Hematopoietic multipotent progenitor cell treated with erythropoietin and hydrocortisone succinate and interleukin-3 and kit ligand, for 6 days (in vitro differentiated cells): Measurements from ENCODE around the gene ENTREP3.
A peak's percentile ranks its signal among the peaks of the same experiment; 100 is the strongest.
"Not testable (repeated sequence)": the region's sequence is repeated elsewhere in the genome, so short reads cannot be mapped to it uniquely, and the experiment has no call there.

Experiments used
- DNase-seq: peaks from one replicate; pipeline ENCODE4 v3.0.0-alpha.2; 2015

Gene ENTREP3, protein sequence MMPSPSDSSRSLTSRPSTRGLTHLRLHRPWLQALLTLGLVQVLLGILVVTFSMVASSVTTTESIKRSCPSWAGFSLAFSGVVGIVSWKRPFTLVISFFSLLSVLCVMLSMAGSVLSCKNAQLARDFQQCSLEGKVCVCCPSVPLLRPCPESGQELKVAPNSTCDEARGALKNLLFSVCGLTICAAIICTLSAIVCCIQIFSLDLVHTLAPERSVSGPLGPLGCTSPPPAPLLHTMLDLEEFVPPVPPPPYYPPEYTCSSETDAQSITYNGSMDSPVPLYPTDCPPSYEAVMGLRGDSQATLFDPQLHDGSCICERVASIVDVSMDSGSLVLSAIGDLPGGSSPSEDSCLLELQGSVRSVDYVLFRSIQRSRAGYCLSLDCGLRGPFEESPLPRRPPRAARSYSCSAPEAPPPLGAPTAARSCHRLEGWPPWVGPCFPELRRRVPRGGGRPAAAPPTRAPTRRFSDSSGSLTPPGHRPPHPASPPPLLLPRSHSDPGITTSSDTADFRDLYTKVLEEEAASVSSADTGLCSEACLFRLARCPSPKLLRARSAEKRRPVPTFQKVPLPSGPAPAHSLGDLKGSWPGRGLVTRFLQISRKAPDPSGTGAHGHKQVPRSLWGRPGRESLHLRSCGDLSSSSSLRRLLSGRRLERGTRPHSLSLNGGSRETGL

DNA sequence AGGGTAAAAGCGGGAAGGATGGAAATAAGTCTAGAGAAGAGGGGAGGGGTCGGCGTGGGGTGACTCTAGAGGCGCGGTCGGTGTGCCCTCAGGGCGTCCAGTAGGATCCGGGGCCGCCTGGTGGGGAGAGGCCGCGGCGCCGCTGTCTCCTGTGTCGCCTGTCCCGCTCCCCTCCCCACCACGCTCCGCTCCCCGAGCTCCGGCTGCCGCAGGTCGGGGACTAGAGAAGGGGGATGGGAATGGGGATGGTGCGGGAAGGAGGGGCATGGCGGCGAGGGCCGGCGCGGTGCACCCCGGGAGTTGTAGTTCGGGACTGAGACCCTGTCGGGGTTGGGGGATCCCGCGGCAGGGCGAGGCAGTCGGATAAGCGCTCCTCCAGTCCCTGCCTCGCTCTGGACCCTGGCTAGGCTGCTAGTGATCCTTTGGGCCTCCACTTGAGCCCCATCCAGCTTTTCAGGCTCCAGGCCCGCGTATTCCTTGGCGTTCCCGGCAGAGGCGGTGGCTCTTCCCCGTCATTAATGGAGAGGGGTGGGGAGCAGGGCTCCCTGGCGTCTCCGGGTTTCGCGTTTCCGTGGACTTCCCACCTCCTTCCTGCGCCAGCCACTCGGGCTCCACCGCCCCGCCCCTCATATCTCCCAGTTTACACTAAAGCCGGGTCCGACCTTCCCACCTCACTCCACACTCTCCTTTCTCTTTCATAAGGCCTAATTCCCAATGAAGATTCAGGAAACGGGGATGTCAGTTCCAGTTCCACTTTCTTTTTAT, at the start of gene ENTREP3:
TSS of gene ENTREP3 (minus strand) at position 241 of the 765 bp plus-strand sequence. CDS start 606 bp downstream, outside the sequence.
- peak; percentile 87 for DNase-seq

DNA sequence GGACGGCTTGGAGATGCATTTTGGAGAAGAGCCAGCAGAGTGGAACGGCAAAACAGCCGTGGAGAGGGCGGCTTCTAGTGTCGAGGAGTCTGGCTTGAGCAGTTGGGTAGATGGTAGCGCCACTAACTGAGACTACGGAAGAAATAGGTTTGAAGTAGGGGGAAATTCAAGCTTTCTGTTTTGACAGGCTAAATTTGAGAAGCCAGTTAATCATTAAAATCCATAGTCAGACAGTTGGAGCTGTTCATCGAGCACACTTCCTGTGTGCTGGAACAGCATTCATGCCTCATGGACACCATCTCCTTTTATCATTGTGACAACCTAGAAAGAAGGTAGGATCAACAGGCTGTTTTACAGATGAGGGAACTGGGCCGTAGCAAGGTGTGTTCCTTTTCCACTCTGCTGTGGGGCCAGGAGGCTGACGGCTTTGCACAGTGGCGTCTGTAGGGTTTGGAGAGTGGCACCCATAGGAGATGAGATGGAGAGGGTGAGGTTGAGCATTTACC, 49.3 kb upstream of the ENTREP3 start:
- no peak for DNase-seq

DNA sequence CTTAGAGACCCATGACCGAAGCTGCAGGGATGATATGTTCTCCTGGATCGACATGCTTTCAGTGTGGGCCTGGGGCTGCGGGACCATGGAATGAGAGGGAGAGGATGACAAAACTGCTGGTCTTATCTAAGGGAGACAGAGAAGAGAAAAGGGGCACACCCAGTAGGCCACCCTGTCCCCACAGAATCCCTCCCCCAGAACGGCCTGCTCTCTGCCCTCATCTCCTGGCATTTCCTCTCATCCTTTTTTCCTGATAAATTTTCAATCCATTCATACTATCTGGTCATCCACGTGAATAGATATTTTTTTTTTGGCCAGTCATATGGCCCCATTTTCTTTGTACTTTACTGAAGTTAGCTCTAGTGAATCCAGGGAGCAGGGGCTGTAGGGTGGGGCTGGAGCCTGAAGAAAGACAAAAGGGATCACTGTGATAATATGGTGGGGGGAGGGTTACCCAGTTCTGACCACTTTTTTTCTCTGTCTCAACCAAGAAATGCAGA, 46.1 kb upstream of the ENTREP3 start, which contains the start of gene PKLR:
TSS of gene PKLR (minus strand) at position 97 of the 500 bp plus-strand sequence. CDS start at position 54, 43 bp downstream.
- peak; percentile 90 for DNase-seq

DNA sequence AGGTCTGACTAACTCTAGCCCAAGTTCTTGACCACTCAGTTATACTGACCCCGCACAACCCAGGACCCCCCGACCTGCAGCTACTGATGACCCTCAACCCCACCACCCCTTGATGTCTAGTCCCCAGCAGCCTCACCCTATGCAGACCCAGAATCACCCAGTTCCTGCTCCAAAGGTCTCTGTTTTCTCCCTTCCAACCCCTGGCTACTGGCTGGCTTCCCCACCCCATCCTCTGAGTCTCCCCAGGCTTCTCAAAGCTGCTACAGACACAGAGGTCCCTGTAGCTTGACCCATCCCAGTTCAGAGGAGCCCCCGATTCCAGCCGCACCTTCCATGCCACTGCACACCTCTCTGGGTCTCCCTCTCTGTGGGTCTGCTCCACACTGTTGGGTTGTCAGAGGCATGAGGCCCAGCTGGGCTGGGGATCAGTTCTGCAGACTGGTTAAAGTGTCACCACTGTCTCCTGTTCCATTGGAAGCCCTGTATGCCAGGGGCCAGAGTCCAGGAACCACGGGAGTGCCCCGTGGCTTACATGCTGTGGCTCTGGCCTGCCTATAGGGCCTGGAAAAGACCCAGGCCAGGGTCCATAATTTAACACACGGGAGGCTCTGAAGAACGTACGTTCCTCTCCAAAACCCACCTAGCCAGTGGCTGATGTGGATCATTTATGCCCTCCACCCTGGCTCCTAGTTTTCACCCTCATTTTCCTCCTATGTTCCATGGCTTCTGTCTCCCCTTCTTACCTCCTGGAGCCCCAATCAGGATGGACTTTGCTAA, 45.5 kb upstream of the ENTREP3 start:
- no peak for DNase-seq

DNA sequence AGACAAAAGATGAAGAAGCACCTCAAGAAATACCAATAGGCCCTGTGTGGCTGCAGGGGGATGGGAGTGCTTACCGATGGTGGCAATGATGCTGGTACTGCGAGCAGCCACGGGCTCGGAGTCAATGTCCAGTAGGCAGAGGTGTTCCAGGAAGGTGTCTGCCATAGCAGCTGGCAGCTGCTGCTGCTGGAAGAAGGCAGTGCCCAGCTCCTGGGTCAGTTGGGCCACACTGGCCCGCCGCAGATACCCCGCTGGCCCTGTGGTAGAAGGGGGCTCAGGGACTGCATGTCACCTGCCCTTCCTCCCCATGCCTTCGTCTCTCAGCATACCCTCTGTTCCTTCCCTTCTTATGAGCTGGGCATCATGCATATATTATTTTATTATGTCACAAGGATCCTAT, 44.7 kb upstream of the ENTREP3 start:
- no peak for DNase-seq

DNA sequence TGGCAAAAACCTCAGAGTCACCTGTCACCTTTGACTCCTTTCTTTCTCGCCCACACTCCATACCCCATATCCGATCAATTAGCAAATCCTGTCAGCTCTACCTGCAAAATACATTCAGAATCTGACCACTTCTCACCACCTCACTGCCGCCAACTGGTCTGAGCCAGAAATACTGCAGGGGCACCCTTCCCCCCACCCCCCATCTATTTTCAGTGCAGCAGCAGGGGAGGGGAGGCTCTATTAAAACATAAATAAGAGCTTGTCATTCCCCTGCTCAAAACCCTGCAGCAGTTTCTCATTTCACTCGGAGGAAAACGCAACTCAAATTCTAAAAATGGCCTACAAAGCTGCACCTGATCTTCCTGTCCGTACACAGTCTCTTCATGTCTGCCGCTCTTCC, 42.1 kb upstream of the ENTREP3 start:
- no peak for DNase-seq

DNA sequence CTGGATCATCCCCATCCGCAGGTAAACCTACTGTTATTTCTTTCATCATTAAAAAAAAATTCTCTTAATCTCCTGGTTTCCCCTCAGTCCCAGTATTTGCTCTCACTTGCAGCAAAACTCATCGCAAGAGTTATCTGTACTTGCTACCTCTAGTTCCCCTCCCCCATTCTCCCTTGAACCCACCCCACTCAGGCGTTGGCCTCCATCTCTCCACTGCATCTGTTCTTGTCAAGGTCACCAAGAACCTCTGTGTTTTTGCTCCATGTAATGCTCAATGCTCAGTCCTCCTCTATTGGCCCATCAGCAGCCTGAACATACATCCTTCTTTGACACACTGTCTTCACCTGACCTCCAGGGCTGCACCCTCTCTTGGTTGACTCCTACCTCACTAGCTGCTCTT, 41.4 kb upstream of the ENTREP3 start:
- peak; percentile 62 for DNase-seq

DNA sequence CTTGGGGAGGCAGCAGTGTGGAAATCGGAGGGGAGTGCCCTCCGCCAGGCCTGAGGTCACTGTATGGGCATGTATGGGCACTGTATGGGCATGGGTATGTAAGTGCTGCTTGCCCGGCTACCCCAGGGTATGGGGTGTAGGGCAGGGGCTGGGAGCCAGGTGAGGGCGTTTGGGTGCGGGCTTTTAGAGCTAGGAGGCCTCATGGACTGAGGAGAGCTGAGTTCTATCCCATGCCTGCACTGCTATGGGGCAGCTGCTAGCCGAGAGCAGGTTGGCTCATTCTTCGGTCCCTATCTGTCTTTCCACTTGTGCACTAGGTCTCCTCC, 40.6 kb upstream of the ENTREP3 start:
- DNase-seq: no peak

DNA sequence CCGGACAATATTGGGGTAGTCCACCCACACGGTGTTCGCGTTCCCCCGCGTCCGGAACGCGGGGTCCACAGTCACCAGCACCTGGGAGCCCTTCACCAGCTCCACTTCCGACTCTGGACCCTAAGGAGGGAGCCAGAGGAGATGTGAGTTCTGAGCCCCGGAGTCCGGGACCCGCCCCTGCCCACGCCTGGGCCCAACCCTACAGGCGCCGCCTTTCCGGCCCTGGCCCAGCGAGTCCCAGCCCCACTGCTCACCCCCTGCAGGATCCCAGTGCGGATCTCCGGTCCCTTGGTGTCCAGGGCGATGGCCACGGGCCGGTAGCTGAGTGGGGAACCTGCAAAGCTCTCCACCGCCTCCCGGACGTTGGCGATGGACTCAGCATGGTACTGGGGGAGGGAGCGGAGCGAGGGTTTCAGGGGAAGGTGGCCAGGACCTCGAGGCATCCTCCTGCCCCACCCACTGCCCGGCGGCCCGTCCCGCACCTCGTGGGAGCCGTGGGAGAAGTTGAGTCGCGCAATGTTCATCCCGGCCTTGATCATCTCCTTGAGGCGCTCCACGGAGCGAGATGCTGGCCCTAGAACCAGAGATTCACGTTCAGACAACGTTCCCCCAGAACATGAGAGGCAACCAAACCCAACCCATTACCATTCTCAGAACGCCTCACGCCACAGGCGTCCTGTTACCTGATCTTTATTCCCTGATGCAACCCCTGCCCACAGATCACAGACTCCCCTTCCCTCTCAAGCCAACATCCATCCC, 40.1 kb upstream of the ENTREP3 start:
- peak; percentile 50 for DNase-seq

DNA sequence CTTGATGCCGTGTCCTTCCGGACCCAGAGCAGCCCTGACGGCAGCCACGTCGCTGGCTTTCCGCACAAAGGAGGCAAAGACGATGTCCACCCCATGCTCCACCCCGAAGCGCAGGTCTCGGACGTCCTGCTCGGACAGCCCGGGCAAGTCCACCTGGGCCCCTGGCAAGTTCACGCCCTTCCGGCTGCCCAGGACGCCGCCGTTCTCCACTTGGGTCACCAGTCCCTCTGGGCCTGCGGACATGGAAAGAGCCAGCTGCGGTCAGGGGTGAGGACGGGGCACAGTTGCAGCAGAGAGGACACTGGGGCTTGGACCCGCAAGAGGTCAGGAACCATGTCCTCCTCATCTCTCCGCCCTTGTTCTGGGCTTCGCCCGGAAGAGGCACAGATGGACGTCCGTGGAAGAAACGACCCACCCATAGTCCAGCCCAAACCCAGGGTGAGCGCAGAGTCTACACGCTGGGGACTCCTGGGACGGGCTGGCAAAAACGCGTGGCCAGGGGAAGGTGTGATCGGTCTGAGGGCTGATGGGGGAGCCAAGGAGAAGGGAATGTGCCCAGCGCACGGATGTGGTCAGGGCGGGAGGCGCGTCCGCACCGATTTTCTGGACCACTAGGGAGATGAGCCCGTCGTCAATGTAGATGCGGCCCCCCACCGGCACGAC, 39.4 kb upstream of the ENTREP3 start:
- no peak for DNase-seq

DNA sequence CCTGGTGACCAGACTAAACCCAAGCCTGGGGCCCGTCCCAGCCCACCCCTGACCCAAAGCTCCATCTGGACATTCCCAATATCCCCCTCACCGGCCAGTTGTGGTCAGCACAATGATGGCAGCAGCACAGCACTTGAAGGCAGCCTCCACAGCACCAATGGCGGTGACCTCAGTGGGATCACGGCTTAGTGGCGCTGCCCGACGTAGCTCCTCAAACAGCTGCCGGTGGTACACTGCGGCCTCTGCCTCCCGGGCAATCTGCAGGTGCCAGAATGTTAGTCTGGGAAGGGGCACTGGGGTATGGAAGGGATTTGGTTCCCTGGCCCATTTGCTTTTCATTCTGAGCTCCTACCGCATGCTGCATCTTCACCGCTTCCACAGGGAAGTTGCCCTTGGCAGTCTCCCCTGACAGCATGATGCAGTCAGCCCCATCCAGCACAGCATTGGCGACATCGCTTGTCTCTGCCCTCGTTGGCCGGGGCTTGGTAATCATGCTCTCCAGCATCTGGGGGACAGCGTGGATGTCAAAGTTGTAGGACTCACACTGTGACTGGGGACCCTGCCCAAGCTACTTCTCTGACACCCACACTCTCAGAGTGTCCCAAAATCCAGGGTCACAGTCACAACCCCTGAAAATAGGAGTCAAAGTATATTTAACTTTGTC, 37.9 kb upstream of the ENTREP3 start:
- no peak for DNase-seq

DNA sequence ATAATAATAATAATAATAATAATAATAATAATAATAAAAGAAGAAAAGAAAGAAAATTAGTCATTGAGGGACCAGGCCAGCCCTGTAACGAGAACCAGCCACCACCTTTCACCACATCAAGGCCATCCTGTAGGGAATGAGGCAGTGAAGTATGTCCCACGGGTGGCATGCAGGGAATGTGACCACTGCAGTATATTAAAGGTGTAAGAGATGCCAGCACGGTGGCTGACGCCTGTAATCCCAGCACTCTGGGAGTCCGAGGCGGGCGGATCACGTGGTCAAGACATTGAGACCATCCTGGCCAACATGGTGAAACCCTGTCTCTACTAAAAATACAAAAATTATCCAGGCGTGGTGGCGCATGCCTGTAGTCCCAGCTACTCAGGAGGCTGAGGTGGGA, 35.7 kb upstream of the ENTREP3 start:
- not testable (repeated sequence) for DNase-seq

DNA sequence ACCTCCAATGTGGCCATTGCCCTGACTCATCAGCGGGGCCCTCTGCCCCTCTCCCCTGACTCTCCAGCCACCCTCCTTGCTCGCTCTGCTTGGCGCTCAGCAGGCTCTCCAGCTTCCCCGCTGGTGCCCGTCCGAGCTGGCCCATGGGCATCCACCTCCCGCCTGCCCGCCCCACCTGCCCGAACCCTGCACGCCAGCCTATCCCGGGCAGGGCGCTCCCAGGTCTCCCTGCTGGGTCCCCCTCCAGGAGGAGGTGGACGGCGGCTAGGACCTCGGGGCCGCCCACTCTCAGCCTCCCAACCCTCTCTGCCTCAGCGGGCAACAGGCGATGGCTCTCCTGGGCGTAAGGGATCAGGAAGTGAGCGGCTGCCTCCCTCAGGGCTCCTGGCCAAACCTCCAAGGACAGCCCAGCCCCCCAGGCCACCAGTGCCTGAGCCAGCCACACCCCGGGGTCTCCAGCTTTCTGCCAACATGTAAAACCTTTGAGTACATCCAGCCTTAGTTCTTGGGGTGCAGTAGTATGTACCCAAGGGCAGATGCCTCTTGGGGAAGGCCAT, 32.8 kb upstream of the ENTREP3 start:
- DNase-seq: no peak

DNA sequence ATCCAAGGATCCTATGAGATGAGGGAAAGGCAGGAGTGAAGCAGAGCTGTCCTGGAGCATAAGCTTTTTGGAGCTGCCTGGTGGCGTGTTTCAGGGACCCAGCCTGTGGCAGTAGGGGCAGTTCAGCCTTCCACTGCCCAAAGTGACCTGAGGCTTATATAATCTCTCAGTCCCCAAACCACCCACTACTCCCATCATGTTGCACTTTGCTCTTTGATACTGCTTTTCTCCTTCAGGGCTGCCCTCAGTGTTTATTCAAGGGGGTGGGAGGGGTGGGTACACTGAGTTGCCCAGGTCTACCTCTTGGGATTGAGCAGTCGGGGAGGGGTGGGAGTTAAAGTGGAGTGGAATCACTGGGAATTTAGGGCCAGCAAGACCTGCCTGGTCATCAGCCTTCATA, 31.3 kb upstream of the ENTREP3 start:
- no peak for DNase-seq

DNA sequence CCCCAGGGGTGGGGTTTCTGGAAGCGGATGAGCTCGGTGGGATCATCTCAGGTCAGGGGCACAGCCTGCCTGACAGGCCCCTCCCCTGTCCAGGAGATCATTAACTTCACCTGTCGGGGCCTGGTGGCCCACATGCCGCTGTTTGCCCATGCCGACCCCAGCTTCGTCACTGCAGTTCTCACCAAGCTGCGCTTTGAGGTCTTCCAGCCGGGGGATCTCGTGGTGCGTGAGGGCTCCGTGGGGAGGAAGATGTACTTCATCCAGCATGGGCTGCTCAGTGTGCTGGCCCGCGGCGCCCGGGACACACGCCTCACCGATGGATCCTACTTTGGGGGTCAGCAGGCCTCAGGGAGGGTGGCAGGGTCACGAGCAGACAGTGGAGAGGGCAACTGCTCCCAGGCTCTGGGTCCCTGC, 30.4 kb upstream of the ENTREP3 start:
- DNase-seq: no peak

DNA sequence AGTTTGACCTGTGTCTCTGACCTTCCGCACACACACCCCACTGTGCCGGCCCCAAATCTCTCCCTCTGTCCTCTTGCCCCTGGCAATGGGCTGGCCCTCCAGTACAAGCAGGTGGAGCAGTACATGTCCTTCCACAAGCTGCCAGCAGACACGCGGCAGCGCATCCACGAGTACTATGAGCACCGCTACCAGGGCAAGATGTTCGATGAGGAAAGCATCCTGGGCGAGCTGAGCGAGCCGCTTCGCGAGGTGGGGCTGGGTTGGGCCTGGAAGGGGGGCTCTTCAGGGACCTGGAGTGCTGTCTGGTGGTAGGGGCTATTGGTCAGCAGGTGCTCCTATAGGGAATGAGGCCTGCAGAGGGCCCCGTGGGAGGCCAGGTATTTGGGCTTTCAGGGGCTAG, 29.8 kb upstream of the ENTREP3 start:
- DNase-seq: no peak

DNA sequence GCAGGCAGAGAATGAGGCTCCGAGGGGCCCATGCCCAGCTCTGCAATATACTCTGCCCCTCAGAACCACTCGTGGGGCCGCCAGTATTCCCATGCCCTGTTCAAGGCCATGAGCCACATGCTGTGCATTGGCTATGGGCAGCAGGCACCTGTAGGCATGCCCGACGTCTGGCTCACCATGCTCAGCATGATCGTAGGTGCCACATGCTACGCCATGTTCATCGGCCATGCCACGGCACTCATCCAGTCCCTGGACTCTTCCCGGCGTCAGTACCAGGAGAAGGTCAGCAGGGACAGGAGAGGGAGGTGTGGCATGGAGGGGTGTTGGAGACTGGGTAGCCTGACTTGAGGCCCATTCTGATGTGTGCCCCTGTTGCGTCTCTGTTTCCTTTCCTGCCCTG, 29.2 kb upstream of the ENTREP3 start:
- DNase-seq: no peak

DNA sequence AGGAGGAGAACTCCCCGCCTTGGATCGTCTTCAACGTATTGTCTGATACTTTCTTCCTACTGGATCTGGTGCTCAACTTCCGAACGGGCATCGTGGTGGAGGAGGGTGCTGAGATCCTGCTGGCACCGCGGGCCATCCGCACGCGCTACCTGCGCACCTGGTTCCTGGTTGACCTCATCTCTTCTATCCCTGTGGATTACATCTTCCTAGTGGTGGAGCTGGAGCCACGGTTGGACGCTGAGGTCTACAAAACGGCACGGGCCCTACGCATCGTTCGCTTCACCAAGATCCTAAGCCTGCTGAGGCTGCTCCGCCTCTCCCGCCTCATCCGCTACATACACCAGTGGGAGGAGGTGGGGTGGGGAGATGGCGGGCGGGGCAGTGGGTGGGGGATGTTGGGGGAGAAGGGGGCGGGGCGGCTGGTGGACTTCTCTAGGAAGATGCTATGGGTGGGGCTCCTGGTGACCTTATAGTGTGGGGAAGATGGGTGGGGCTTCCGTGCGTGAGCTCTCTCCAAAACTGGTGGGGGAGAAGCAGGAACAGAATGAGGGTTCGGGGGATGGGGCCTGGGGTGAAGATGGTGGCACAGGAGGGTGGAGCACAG, 27.3 kb upstream of the ENTREP3 start:
- DNase-seq: peak; percentile 70

DNA sequence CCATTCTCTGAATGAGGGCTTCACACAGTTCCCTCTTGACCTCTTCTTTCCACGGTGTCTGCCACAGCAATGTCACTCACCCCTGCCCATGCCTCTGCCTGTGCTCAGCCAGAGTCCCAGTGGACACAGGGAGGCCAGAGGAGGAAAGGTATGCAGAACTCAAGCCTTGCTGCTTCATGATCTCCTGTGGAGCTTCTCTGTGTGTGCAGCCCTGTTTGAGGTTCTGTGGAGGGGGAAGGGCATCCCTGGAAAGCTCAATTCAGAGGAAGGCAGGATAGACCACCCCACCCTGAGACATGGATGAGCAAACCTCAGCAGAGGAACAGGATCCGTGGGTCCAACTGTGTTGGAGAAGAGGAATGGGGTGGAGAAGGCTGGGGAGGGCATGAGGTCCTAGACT, 24.0 kb upstream of the ENTREP3 start:
- DNase-seq: no peak

DNA sequence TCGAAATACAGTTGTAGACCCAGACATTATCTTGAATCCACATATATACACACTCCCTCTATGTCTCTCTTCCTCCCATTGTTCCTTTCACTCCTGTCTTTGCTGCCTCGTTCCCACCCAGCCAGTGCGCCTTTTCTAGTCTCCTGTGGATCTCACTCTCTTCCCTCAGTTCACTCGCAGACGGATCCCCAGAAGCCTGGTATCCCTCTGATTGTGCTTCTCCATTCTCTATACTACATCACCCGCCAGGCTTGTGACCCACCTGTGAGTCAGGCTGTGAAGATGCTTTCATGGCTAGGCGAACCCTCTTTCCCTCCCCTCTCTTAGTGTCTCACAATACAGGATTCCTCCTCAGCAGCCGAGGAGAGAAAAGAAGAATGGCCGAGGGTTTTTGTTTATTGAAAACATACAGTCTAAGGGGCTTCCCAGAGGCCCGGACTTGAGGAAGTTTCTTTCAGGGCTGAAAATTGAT, 23.4 kb upstream of the ENTREP3 start:
- no peak for DNase-seq
